Measurements from ENCODE around the gene GPC3.

DNA sequence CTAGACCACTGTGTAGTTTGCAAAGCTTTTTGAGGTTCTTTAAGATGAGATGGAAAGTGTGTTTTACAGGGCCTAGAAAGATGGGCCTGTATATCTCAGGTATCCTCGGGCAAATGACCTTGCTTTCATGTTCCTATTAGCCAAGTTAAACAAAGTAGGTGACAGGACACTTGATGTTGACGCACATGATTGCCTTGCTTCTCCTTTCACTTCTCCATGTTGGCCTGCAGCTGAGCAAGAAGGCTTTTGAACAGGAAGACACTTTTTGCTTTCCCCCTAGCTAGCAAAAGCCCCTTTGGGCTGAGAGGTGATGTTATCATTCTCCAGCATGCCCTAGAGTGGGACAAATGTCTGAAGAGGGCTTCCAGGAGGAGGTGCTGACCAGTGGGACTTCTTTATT, 202.1 kb downstream of the GPC3 start:
- no peak for TF ChIP-seq ZNF341 (tag by site-specific recombination; IDR thresholded peaks at IDR 0.05; ENCODE audit: low read depth)
- TF ChIP-seq SCRT1 (tag by site-specific recombination; IDR thresholded peaks at IDR 0.05; ENCODE audit: borderline replicate concordance), result no peak
- TF ChIP-seq ZNF121 (tag by site-specific recombination; IDR thresholded peaks at IDR 0.05), result no peak
- TF ChIP-seq, protein P1, sequence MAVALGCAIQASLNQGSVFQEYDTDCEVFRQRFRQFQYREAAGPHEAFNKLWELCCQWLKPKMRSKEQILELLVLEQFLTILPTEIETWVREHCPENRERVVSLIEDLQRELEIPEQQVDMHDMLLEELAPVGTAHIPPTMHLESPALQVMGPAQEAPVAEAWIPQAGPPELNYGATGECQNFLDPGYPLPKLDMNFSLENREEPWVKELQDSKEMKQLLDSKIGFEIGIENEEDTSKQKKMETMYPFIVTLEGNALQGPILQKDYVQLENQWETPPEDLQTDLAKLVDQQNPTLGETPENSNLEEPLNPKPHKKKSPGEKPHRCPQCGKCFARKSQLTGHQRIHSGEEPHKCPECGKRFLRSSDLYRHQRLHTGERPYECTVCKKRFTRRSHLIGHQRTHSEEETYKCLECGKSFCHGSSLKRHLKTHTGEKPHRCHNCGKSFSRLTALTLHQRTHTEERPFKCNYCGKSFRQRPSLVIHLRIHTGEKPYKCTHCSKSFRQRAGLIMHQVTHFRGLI (tag by site-specific recombination; IDR thresholded peaks at IDR 0.05), result no peak
- TF ChIP-seq ZBTB1 (tag by site-specific recombination; IDR thresholded peaks at IDR 0.05), result no peak
- no peak for TF ChIP-seq ZNF701 (tag by site-specific recombination; IDR thresholded peaks at IDR 0.05)
- TF ChIP-seq ZBTB17 (tag by site-specific recombination; IDR thresholded peaks at IDR 0.05), result no peak
- TF ChIP-seq, protein P2, sequence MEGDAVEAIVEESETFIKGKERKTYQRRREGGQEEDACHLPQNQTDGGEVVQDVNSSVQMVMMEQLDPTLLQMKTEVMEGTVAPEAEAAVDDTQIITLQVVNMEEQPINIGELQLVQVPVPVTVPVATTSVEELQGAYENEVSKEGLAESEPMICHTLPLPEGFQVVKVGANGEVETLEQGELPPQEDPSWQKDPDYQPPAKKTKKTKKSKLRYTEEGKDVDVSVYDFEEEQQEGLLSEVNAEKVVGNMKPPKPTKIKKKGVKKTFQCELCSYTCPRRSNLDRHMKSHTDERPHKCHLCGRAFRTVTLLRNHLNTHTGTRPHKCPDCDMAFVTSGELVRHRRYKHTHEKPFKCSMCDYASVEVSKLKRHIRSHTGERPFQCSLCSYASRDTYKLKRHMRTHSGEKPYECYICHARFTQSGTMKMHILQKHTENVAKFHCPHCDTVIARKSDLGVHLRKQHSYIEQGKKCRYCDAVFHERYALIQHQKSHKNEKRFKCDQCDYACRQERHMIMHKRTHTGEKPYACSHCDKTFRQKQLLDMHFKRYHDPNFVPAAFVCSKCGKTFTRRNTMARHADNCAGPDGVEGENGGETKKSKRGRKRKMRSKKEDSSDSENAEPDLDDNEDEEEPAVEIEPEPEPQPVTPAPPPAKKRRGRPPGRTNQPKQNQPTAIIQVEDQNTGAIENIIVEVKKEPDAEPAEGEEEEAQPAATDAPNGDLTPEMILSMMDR (tag by site-specific recombination; IDR thresholded peaks at IDR 0.05), result no peak
- TF ChIP-seq HOXA7 (CRISPR knock-in tag; IDR thresholded peaks at IDR 0.05; ENCODE audit: borderline replicate concordance), result no peak
- TF ChIP-seq ZNF416 (tag by site-specific recombination; IDR thresholded peaks at IDR 0.05), result no peak
- no peak for TF ChIP-seq ZNF585B (tag by site-specific recombination; IDR thresholded peaks at IDR 0.05)
- no peak for TF ChIP-seq ZNF202 (tag by site-specific recombination; IDR thresholded peaks at IDR 0.05; ENCODE audit: borderline replicate concordance)
- TF ChIP-seq ZNF768 (tag by site-specific recombination; IDR thresholded peaks at IDR 0.05), result no peak

Data from HEK293 (cell line).